22Rv1 (cell line): ENCODE data around the gene PPFIBP2.

Experiments
- ZFX ChIP-seq: fragments of 450-650 bp; IDR thresholded peaks from 2 replicates; pipeline ENCODE4 v1.6.1; 2017; ENCODE audit warnings: antibody characterized with exemption, borderline replicate concordance
- TF ChIP-seq, protein P1 (sequence below): fragments of 450-650 bp; IDR thresholded peaks from 2 replicates; pipeline ENCODE4 v1.5.1; 2017; ENCODE audit warnings: mild to moderate bottlenecking

DNA sequence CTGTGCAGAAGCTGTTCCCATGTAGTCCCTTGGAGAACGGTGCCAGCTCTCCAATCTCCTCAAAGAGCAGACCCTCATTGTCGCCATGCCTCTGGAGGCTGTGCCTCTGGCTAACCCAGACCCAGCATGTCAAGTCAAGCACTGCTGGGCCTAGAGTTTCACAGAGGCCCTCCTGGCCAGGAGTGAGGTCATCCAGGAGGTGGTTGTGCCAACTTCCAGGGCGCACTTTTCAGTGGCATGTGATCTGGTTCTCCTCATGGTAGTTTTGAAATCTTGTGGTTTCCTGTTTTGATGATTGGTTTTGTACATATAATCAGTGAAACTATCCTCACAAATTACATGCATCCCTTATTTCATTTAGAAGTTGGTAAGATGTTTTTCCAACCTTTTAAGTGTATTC, 78.9 kb downstream of the PPFIBP2 start:
- TF ChIP-seq, protein P1, sequence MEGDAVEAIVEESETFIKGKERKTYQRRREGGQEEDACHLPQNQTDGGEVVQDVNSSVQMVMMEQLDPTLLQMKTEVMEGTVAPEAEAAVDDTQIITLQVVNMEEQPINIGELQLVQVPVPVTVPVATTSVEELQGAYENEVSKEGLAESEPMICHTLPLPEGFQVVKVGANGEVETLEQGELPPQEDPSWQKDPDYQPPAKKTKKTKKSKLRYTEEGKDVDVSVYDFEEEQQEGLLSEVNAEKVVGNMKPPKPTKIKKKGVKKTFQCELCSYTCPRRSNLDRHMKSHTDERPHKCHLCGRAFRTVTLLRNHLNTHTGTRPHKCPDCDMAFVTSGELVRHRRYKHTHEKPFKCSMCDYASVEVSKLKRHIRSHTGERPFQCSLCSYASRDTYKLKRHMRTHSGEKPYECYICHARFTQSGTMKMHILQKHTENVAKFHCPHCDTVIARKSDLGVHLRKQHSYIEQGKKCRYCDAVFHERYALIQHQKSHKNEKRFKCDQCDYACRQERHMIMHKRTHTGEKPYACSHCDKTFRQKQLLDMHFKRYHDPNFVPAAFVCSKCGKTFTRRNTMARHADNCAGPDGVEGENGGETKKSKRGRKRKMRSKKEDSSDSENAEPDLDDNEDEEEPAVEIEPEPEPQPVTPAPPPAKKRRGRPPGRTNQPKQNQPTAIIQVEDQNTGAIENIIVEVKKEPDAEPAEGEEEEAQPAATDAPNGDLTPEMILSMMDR: no peak
- TF ChIP-seq ZFX: no peak
